IMR-90 (cell line): ENCODE data around the gene SLF2. TPM values are rescaled to one million over a fixed set of nuclear protein-coding genes. Genes with fewer than 3 reads are reported as not detected.
A peak's percentile ranks its signal among the peaks of the same experiment; 100 is the strongest.

Experiments used
- ATAC-seq: fragments of 200-7000 bp; cut with Tn5 transposase; 2 replicates; pipeline ENCODE4 v1.9.1; 2020; ENCODE audit warnings: low read depth, mild to moderate bottlenecking, moderate library complexity
- BruUV-seq: library from RNA; stranded (reverse); fragments of 400-500 nt; replicated peaks from 2 replicates; lab custom pipeline; 2021; lab: Mats Ljungman, UMichigan
- CTCF ChIA-PET: fragments of 300-600 bp; formaldehyde crosslinking; extraction: SDS; loops from one replicate; lab custom pipeline; 2021; ENCODE audit warnings: antibody characterized with exemption; lab: Yijun Ruan, JAX
- POLR2A ChIA-PET: fragments of 300-600 bp; sonication (Branson Sonifier 250); formaldehyde crosslinking; loops from one replicate; lab custom pipeline; 2022; ENCODE audit warnings: antibody characterized with exemption; ENCODE audit not compliant: unreplicated experiment; lab: Charles Lee
- DNase-seq: peaks from one replicate; pipeline ENCODE4 v3.0.0; 2013
- H2AFZ ChIP-seq: replicated peaks from 2 replicates; pipeline ENCODE3; 2013; ENCODE audit warnings: low read length, mild to moderate bottlenecking; ENCODE audit not compliant: poor library complexity
- H2AK5ac ChIP-seq: 2 replicates; pipeline ENCODE4 v1.6.1; 2013; ENCODE audit warnings: low read depth, low read length, inconsistent platforms
- H2AK9ac ChIP-seq: replicated peaks from 2 replicates; pipeline ENCODE3; 2013; ENCODE audit warnings: mild to moderate bottlenecking, low read depth, low read length, moderate library complexity; ENCODE audit not compliant: poor library complexity
- H2BK120ac ChIP-seq: 2 replicates; pipeline ENCODE4 v1.6.1; 2013; ENCODE audit warnings: low read depth, low read length, inconsistent platforms
- H2BK15ac ChIP-seq: 3 replicates; pipeline ENCODE4 v1.6.1; 2013; ENCODE audit warnings: low read depth, low read length, inconsistent platforms
- H2BK20ac ChIP-seq: 2 replicates; pipeline ENCODE4 v1.6.1; 2013; ENCODE audit warnings: low read depth, mild to moderate bottlenecking, inconsistent platforms, low read length, moderate library complexity
- H2BK5ac ChIP-seq: 2 replicates; pipeline ENCODE4 v1.6.1; 2013; ENCODE audit warnings: mild to moderate bottlenecking, low read depth, low read length, inconsistent platforms; ENCODE audit not compliant: poor library complexity, severe bottlenecking
- H3K14ac ChIP-seq: replicated peaks from 2 replicates; pipeline ENCODE4 v1.6.1; 2013; ENCODE audit warnings: low read depth, low read length, inconsistent platforms
- H3K18ac ChIP-seq: 2 replicates; pipeline ENCODE4 v1.6.1; 2013; ENCODE audit warnings: low read depth, low read length, control low read depth
- H3K23ac ChIP-seq: 2 replicates; pipeline ENCODE4 v1.6.1; 2013; ENCODE audit warnings: low read depth, low read length, inconsistent platforms
- H3K27ac ChIP-seq: 2 replicates; pipeline ENCODE4 v1.5.1; 2013; ENCODE audit warnings: mild to moderate bottlenecking, control low read depth, low read length; ENCODE audit not compliant: insufficient read depth
- H3K27me3 ChIP-seq: 2 replicates; pipeline ENCODE4 v1.6.1; 2013; ENCODE audit warnings: low read length; ENCODE audit not compliant: control insufficient read depth, insufficient read depth
- H3K36me3 ChIP-seq: 2 replicates; pipeline ENCODE4 v1.6.1; 2013; ENCODE audit warnings: low read length, mixed read lengths; ENCODE audit not compliant: control insufficient read depth, insufficient read depth
- H3K4ac ChIP-seq: 2 replicates; pipeline ENCODE4 v1.6.1; 2013; ENCODE audit warnings: low read depth, low read length, inconsistent platforms
- H3K4me1 ChIP-seq: 2 replicates; pipeline ENCODE4 v1.6.1; 2013; ENCODE audit warnings: low read length, mixed read lengths; ENCODE audit not compliant: control insufficient read depth, insufficient read depth
- H3K4me2 ChIP-seq: 2 replicates; pipeline ENCODE4 v1.6.1; 2013; ENCODE audit warnings: low read depth, mild to moderate bottlenecking, control low read depth, low read length, moderate library complexity
- H3K4me3 ChIP-seq: 2 replicates; pipeline ENCODE4 v1.5.1; 2013; ENCODE audit warnings: low read depth, mild to moderate bottlenecking, control low read depth, low read length, moderate library complexity; ENCODE audit not compliant: insufficient read depth
- H3K56ac ChIP-seq: 2 replicates; pipeline ENCODE4 v1.6.1; 2013; ENCODE audit warnings: low read length, inconsistent platforms; ENCODE audit not compliant: insufficient read depth; ENCODE audit errors: extremely low read depth
- H3K79me1 ChIP-seq, 2 experiments: 2 replicates each; pipeline ENCODE4 v1.6.1; 2013; ENCODE audit warnings: low read length in 2 of 2, inconsistent platforms in 1 of 2, low read depth in 1 of 2
- H3K9ac ChIP-seq: 2 replicates; pipeline ENCODE4 v1.6.1; 2013; ENCODE audit warnings: low read depth, low read length, control low read depth
- H3K9me1 ChIP-seq: 2 replicates; pipeline ENCODE4 v1.6.1; 2013; ENCODE audit warnings: low read length, inconsistent platforms; ENCODE audit not compliant: insufficient read depth
- H3K9me3 ChIP-seq: 2 replicates; pipeline ENCODE4 v1.6.1; 2013; ENCODE audit warnings: low read length; ENCODE audit not compliant: control insufficient read depth, insufficient read depth
- H4K20me1 ChIP-seq: 2 replicates; pipeline ENCODE4 v1.6.1; 2013; ENCODE audit warnings: low read length, inconsistent platforms; ENCODE audit not compliant: insufficient read depth
- H4K5ac ChIP-seq: 2 replicates; pipeline ENCODE4 v1.6.1; 2013; ENCODE audit warnings: mild to moderate bottlenecking, low read depth, low read length, control low read depth
- H4K8ac ChIP-seq, 2 experiments: 2 replicates each; pipeline ENCODE4 v1.6.1; 2013; ENCODE audit warnings: low read depth in 2 of 2, low read length in 2 of 2, control low read depth in 1 of 2, inconsistent platforms in 1 of 2
- H4K91ac ChIP-seq: 2 replicates; pipeline ENCODE4 v1.6.1; 2013; ENCODE audit warnings: low read depth, low read length, inconsistent platforms; ENCODE audit not compliant: insufficient read depth
- BHLHE40 ChIP-seq: fragments of 150-350 bp; IDR thresholded peaks from 2 replicates; pipeline ENCODE4 v1.6.1; 2016; ENCODE audit warnings: mild to moderate bottlenecking, low read depth, low read length
- FOS ChIP-seq: fragments of 150-350 bp; IDR thresholded peaks from 2 replicates; pipeline ENCODE4 v1.6.1; 2016; ENCODE audit warnings: low read depth, low read length
- MAFK ChIP-seq: IDR thresholded peaks from 2 replicates; pipeline ENCODE4 v1.6.1; 2012; ENCODE audit warnings: low read depth, low read length, improper control_type of control experiment
- MAZ ChIP-seq: IDR thresholded peaks from 2 replicates; pipeline ENCODE4 v1.6.1; 2012; ENCODE audit warnings: low read depth, mild to moderate bottlenecking, low read length, improper control_type of control experiment, moderate library complexity, borderline replicate concordance
- WGBS, 2 experiments: methylation state at CpG; one replicate each; pipeline versions ENCODE4 v1.1.5 to v1.1.7; 2013; ENCODE audit warnings: missing lambda C conversion rate in 2 of 2; ENCODE audit not compliant: insufficient read length in 1 of 2; ENCODE audit errors: extremely low coverage in 2 of 2; 5-methylcytosine and 5-hydroxymethylcytosine counted together
- dilution Hi-C: fragments of 300-500 bp; cut with HindIII; formaldehyde crosslinking; loops from one replicate; pipeline ENCODE4 v1.14.3; 2018; ENCODE audit warnings: low sequenced_read_pairs; ENCODE audit not compliant: unreplicated experiment
- in situ Hi-C: fragments of 300-500 bp; cut with MboI; formaldehyde crosslinking; loops from 3 replicates; pipeline ENCODE4 v1.14.3; 2019; ENCODE audit warnings: low sequenced_read_pairs, inconsistent platforms, mixed read lengths
- intact Hi-C: fragments of 100-400 bp; cut with micrococcal nuclease; formaldehyde crosslinking; loops from 2 replicates; pipeline ENCODE4 v1.10.0; 2022
- polyA plus RNA-seq, 3 experiments: library from polyadenylated mRNA; depleted of rRNA; stranded (reverse); fragments of >200 nt; gene quantifications; 2 replicates each; pipeline ENCODE4 v1.2.3, GENCODE V29; 2012; ENCODE audit warnings: low replicate concordance in 1 of 3
- total RNA-seq: library from RNA; depleted of rRNA; stranded (reverse); fragments of >200 nt; gene quantifications from 2 replicates; pipeline ENCODE4 v1.2.3, GENCODE V29; 2012
- TF ChIP-seq, protein P1 (sequence below): conservative IDR thresholded peaks from 2 replicates; pipeline ENCODE4 v1.5.1; 2012; ENCODE audit warnings: mild to moderate bottlenecking, low read depth, low read length, improper control_type of control experiment

SLF2 gene
- total and polyA plus RNA-seq, 2 of the 4 experiments (the other 2 are of a cell fraction), result 8.5 to 21.7 TPM

DNA sequence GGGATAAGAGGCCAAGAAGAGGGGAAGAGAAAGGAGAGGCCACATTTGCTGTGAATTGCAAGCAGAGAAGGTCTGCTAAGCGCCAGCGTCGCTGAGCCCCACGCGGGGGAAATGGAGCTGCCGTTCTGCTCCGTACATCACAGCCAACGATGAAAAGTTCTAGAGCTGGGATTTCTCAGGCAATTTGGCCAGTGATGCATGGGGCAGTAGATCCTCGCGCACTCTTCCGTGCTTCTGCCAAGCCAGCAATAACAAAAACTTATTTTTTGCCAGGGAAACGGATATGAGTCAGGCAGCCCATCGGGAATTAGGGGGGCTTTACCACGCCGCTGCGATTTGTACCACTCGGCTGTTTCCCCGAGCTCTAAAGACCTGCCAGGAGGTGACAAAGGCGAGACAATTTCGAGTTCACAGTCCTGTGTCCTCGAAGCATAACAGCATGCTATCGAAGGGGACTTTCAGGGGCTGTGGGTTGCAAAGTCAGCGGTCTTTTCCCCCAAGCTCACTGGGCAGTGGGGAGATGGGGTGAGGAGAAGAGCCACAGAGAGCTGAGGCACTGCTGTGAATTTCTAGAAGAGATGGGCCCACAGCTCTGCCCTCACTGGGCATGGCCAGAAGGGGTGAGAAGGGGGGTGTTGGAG lies 30.0 kb upstream of the SLF2 start:
- Histone ChIP-seq H3K9me1 (peaks cover 4% of the 10 kb centered on the region; the same call in 1 of the 2 replicates), H2BK15ac (peak overlapping the region; percentile 79; the same call in 1 of the 3 replicates), H3K23ac (peak overlapping the region; percentile 43; the same call in 1 of the 2 replicates), H3K27ac (peak overlapping the region; percentile 10), H3K9ac (peak overlapping the region; percentile 7; the same call in 1 of the 2 replicates), H2BK20ac (peak overlapping the region; percentile 56), H2BK120ac (peak overlapping the region; percentile 92), H4K20me1 (no peaks in the 10 kb centered on the region), H3K14ac (peak overlapping the region; percentile 65), H3K18ac (peak overlapping the region; percentile 42), H3K9me3 (no peaks in the 10 kb centered on the region), H3K27me3 (no peaks in the 10 kb centered on the region), H3K4me2 (peak overlapping the region; percentile 37), H3K4me3 (no peak overlapping the region), H3K36me3 (no peaks in the 10 kb centered on the region), H3K4me1 (peaks cover 28% of the 10 kb centered on the region), H2BK5ac (peak overlapping the region; percentile 19), H3K56ac (no peak overlapping the region; the same call in 1 of the 2 replicates), H4K91ac (peak overlapping the region; percentile 67), H2AK5ac (peak overlapping the region; percentile 25; the same call in 1 of the 2 replicates), H4K5ac (peak overlapping the region; percentile 32), H3K4ac (peak overlapping the region; percentile 74), H3K79me1 (no peaks in the 10 kb centered on the region), H2AFZ (peak overlapping the region; percentile 84), H4K8ac (peak overlapping the region; percentile 48 to 75), H2AK9ac (peak overlapping the region; percentile 39)
- ChIA-PET POLR2A (interaction anchor here (0.9 kb wide), 1 partner anchor 364 kb away, joined by 3 read pairs; no protein-coding TSS in a partner anchor), CTCF (interaction anchor here (1.0 to 1.5 kb wide), 2 partner anchors 10 to 29 kb away, joined by 3 read pairs; partner anchors contain the start of gene SLF2)
- peak; percentile 59 for ATAC-seq
- TF ChIP-seq BHLHE40, result no peak
- TF ChIP-seq FOS, result peak; percentile 44; the same call in 1 of the 2 replicates
- TF ChIP-seq MAFK, result peak; percentile 41; the same call in 1 of the 2 replicates
- TF ChIP-seq, protein P1, sequence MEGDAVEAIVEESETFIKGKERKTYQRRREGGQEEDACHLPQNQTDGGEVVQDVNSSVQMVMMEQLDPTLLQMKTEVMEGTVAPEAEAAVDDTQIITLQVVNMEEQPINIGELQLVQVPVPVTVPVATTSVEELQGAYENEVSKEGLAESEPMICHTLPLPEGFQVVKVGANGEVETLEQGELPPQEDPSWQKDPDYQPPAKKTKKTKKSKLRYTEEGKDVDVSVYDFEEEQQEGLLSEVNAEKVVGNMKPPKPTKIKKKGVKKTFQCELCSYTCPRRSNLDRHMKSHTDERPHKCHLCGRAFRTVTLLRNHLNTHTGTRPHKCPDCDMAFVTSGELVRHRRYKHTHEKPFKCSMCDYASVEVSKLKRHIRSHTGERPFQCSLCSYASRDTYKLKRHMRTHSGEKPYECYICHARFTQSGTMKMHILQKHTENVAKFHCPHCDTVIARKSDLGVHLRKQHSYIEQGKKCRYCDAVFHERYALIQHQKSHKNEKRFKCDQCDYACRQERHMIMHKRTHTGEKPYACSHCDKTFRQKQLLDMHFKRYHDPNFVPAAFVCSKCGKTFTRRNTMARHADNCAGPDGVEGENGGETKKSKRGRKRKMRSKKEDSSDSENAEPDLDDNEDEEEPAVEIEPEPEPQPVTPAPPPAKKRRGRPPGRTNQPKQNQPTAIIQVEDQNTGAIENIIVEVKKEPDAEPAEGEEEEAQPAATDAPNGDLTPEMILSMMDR, result 0 out of 2 replicates have a peak, but pooled peaks have one; percentile 0
- peak; percentile 5; the same call in 1 of the 2 replicates for TF ChIP-seq MAZ
- intact Hi-C loops (no loop called here), in situ Hi-C loops (loop anchor here (5.0 to 25.0 kb wide), 2 partner anchors 320 to 545 kb away; partner anchors contain the start of genes PKD2L1 and SCD), dilution Hi-C loops (no loop called here)
- BruUV-seq, result no TSS peak
- WGBS, 2 experiments, result 3% methylated on average over 16 of the region's 23 CpGs; no CpG with 5 or more reads in 1 of the 2 experiments
- DNase-seq, result peak; percentile 87
